ENCODE data around the gene ACTG1.
A peak's percentile ranks its signal among the peaks of the same experiment; 100 is the strongest.
"Not testable (repeated sequence)": the region's sequence is repeated elsewhere in the genome, so short reads cannot be mapped to it uniquely, and the experiment has no call there.

Gene ACTG1

GRCh38 chr17:81531998-81532404 is 19.4 kb upstream of the ACTG1 start:
- not testable (repeated sequence) for DNase-seq

GRCh38 chr17:81531013-81531412 is 18.4 kb upstream of the ACTG1 start:
- not testable (repeated sequence) for DNase-seq

GRCh38 chr17:81529437-81529803 is 16.8 kb upstream of the ACTG1 start:
- no peak for DNase-seq

GRCh38 chr17:81528651-81529436 is 16.2 kb upstream of the ACTG1 start:
- no peak for DNase-seq

- no peak for DNase-seq
These were observed 15.7 kb upstream of the ACTG1 start for GRCh38 chr17:81528384-81528650.

- DNase-seq, result no peak
These were observed 15.2 kb upstream of the ACTG1 start, which contains the start of gene FSCN2 for GRCh38 chr17:81527591-81528383. FSCN2 (plus strand) TSS chr17:81528377; CDS start chr17:81528532, 155 bp downstream.

GRCh38 chr17:81526662-81527571 is 14.3 kb upstream of the ACTG1 start:
- no peak for DNase-seq

- no peak for DNase-seq
These were observed 12.2 kb upstream of the ACTG1 start for GRCh38 chr17:81524865-81525159.

- DNase-seq, result no peak
These were observed 11.7 kb upstream of the ACTG1 start for GRCh38 chr17:81524039-81524864.

GRCh38 chr17:81523402-81524038 is 10.9 kb upstream of the ACTG1 start:
- DNase-seq, result no peak

GRCh38 chr17:81522491-81523401 is 10.1 kb upstream of the ACTG1 start:
- DNase-seq, result no peak

GRCh38 chr17:81520021-81520901 is 7.7 kb upstream of the ACTG1 start:
- no peak for DNase-seq

GRCh38 chr17:81519284-81520020 is 6.9 kb upstream of the ACTG1 start:
- peak; percentile 62 for DNase-seq

- DNase-seq, result no peak
These were observed 6.2 kb upstream of the ACTG1 start for GRCh38 chr17:81518785-81519283.

GRCh38 chr17:81518113-81518784 is 5.7 kb upstream of the ACTG1 start:
- DNase-seq, result no peak

- no peak for DNase-seq
These were observed 4.9 kb upstream of the ACTG1 start for GRCh38 chr17:81517339-81518112.

- DNase-seq, result no peak
These were observed 4.4 kb upstream of the ACTG1 start for GRCh38 chr17:81517009-81517338.

GRCh38 chr17:81516439-81516838 is 3.8 kb upstream of the ACTG1 start:
- no peak for DNase-seq
